MM.1S (cell line): ENCODE data around the gene GRIN3A.

Experiments used
- DNase-seq: peaks from one replicate; pipeline ENCODE4 v3.0.0-alpha.2; 2015
- H2AFZ ChIP-seq: fragments of 300-600 bp; sonication (generic); 2 replicates; pipeline ENCODE4 v1.6.0; 2016; ENCODE audit warnings: antibody characterized with exemption, low read length
- H3F3A ChIP-seq: fragments of 300-600 bp; sonication (generic); 2 replicates; pipeline ENCODE4 v1.6.1; 2016; ENCODE audit warnings: mild to moderate bottlenecking, antibody characterized with exemption, low read length, moderate library complexity, mixed read lengths; ENCODE audit not compliant: insufficient read depth
- H3K27ac ChIP-seq: fragments of 300-600 bp; sonication (generic); 2 replicates; pipeline ENCODE4 v1.5.1; 2016; ENCODE audit warnings: mild to moderate bottlenecking, low read length
- H3K27me3 ChIP-seq: fragments of 300-600 bp; sonication (generic); replicated peaks from 2 replicates; pipeline ENCODE4 v1.6.0; 2016; ENCODE audit warnings: low read length; ENCODE audit not compliant: insufficient read depth
- H3K36me3 ChIP-seq: fragments of 300-600 bp; sonication (generic); replicated peaks from 2 replicates; pipeline ENCODE4 v1.6.1; 2016; ENCODE audit warnings: mild to moderate bottlenecking, low read length, mixed read lengths; ENCODE audit not compliant: insufficient read depth
- H3K4me1 ChIP-seq: fragments of 300-600 bp; sonication (generic); 2 replicates; pipeline ENCODE4 v1.6.1; 2016; ENCODE audit warnings: low read length, mixed read lengths
- H3K4me2 ChIP-seq: fragments of 300-600 bp; sonication (generic); 2 replicates; pipeline ENCODE4 v1.6.0; 2016; ENCODE audit warnings: low read depth, low read length
- H3K4me3 ChIP-seq: fragments of 300-600 bp; sonication (generic); 2 replicates; pipeline ENCODE4 v1.5.1; 2016; ENCODE audit warnings: low read length, mixed read lengths
- H3K79me2 ChIP-seq: fragments of 300-600 bp; sonication (generic); 2 replicates; pipeline ENCODE4 v1.6.1; 2016; ENCODE audit warnings: mixed run types, low read length, mixed read lengths
- H3K9ac ChIP-seq: fragments of 300-600 bp; sonication (generic); 2 replicates; pipeline ENCODE4 v1.6.1; 2016; ENCODE audit warnings: low read length, mixed read lengths
- H3K9me2 ChIP-seq: fragments of 300-600 bp; sonication (generic); replicated peaks from 2 replicates; pipeline ENCODE4 v1.6.1; 2016; ENCODE audit warnings: mild to moderate bottlenecking, low read length, mixed read lengths; ENCODE audit not compliant: insufficient read depth
- H3K9me3 ChIP-seq: fragments of 300-600 bp; sonication (generic); replicated peaks from 2 replicates; pipeline ENCODE4 v1.6.1; 2016; ENCODE audit warnings: mild to moderate bottlenecking, low read length, mixed read lengths; ENCODE audit not compliant: insufficient read depth
- H4K20me1 ChIP-seq: fragments of 300-600 bp; sonication (generic); 2 replicates; pipeline ENCODE4 v1.6.1; 2016; ENCODE audit warnings: mild to moderate bottlenecking, low read length, moderate library complexity, mixed read lengths; ENCODE audit not compliant: insufficient read depth
- CTCF ChIP-seq: fragments of 300-600 bp; sonication (generic); IDR thresholded peaks from 2 replicates; pipeline ENCODE4 v1.5.1; 2016; ENCODE audit warnings: antibody characterized with exemption, low read length, mixed read lengths
- EZH2 ChIP-seq: fragments of 300-600 bp; sonication (generic); optimal IDR thresholded peaks from 2 replicates; pipeline ENCODE3; 2017; ENCODE audit warnings: low read depth, mild to moderate bottlenecking, antibody characterized with exemption, low read length, mixed read lengths
- EZH2phosphoT487 ChIP-seq: fragments of 300-600 bp; sonication (generic); IDR thresholded peaks from 2 replicates; pipeline ENCODE4 v1.6.1; 2018; ENCODE audit warnings: antibody characterized with exemption, low read length

GRIN3A gene

DNA sequence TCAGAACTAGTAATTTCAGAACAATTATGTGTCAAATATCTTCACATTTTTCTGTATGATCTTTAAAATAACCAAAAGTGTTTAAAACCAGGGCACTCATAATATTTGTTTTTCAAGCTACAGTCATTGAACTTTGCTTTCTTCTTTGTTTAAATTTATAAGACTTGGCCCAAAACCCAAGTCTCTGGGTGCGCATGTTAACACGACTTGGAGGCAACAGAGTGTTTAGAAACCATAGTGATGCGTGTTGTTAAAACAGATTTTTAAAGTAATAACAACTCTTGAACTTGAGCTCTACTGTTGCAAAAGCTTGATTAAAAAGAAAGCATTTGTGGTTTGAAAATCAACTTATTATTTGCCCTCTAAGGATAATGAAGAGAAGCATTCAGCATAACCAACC, 26.0 kb upstream of the GRIN3A start:
- H3K9me2 ChIP-seq, result no peaks in the 10 kb centered on the region
- H2AFZ ChIP-seq, result no peak overlapping the region
- no peaks in the 10 kb centered on the region for H3K27me3 ChIP-seq
- TF ChIP-seq CTCF (no peak), EZH2 (no peak), EZH2phosphoT487 (no peak)
- H3K4me2 ChIP-seq, result no peak overlapping the region
- no peaks in the 10 kb centered on the region for H3K79me2 ChIP-seq
- H3K27ac ChIP-seq, result no peak overlapping the region
- no peak overlapping the region for H3K9ac ChIP-seq
- H3F3A ChIP-seq, result no peaks in the 10 kb centered on the region
- no peaks in the 10 kb centered on the region for H3K4me1 ChIP-seq
- no peaks in the 10 kb centered on the region for H3K9me3 ChIP-seq
- H3K36me3 ChIP-seq, result no peaks in the 10 kb centered on the region
- no peak for DNase-seq
- no peaks in the 10 kb centered on the region for H4K20me1 ChIP-seq
- no peak overlapping the region for H3K4me3 ChIP-seq

GRCh38 chr9:101758304-101758930, 20.0 kb upstream of the GRIN3A start:
- Histone ChIP-seq H3K27me3 (no peaks in the 10 kb centered on the region), H3K4me3 (no peak overlapping the region), H3K9me2 (no peaks in the 10 kb centered on the region), H3K4me2 (no peak overlapping the region), H3K36me3 (no peaks in the 10 kb centered on the region), H3K79me2 (no peaks in the 10 kb centered on the region), H3K9me3 (no peaks in the 10 kb centered on the region), H3K4me1 (no peaks in the 10 kb centered on the region), H4K20me1 (no peaks in the 10 kb centered on the region), H3K27ac (no peak overlapping the region), H3F3A (no peaks in the 10 kb centered on the region), H3K9ac (no peak overlapping the region), H2AFZ (no peak overlapping the region)
- DNase-seq, result no peak
- TF ChIP-seq EZH2phosphoT487, result no peak
- no peak for TF ChIP-seq EZH2
- TF ChIP-seq CTCF, result no peak

DNA sequence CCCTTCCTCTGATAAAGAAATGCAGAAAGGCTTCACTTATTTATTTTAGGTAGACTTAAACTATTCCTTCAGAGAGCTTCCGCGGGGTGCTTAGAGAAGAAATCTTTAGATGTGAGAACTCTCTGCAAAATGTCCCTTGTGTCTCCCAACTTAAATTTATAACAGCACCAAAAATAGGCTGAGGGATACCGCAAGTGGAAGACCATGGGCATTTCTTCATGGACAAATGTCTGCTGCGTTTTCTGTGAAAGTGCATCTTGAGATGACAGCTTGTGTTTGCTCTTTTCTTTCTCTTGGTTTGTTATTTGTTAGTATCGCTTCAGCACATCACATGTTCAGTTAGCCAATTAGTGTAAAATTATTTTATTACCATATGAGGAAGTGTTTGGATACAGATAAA, 15.3 kb upstream of the GRIN3A start:
- Histone ChIP-seq H3K9me3 (no peaks in the 10 kb centered on the region), H3K9ac (no peak overlapping the region), H3K4me2 (no peak overlapping the region)

More for the DNA sequence above, 15.3 kb upstream of the GRIN3A start:
- Histone ChIP-seq H3F3A (no peaks in the 10 kb centered on the region), H3K36me3 (no peaks in the 10 kb centered on the region), H3K27ac (no peak overlapping the region), H4K20me1 (no peaks in the 10 kb centered on the region), H3K4me1 (no peaks in the 10 kb centered on the region), H3K79me2 (no peaks in the 10 kb centered on the region), H3K9me2 (no peaks in the 10 kb centered on the region), H3K27me3 (no peaks in the 10 kb centered on the region), H3K4me3 (no peak overlapping the region), H2AFZ (no peak overlapping the region)
- TF ChIP-seq EZH2 (no peak), CTCF (no peak), EZH2phosphoT487 (no peak)
- no peak for DNase-seq
